RWPE1 (cell line): ENCODE data around the gene CDH16.

ENCODE experiments used
- CTCF ChIA-PET: fragments of 350-600 bp; sonication (Branson Sonifier 250); formaldehyde crosslinking; extraction: SDS; loops from one replicate; lab custom pipeline; 2021; lab: Yijun Ruan, JAX
- POLR2A ChIA-PET: fragments of 400-600 bp; formaldehyde crosslinking; extraction: SDS; loops from one replicate; lab custom pipeline; 2020; ENCODE audit warnings: antibody characterized with exemption; ENCODE audit not compliant: low non-redundant PET; lab: Yijun Ruan, JAX
- DNase-seq: peaks from one replicate; pipeline ENCODE4 v3.0.0; 2012; ENCODE audit warnings: low spot score
- H3K27ac ChIP-seq: fragments of 450-650 bp; 2 replicates; pipeline ENCODE4 v1.5.1; 2017
- CTCF ChIP-seq: fragments of 450-650 bp; conservative IDR thresholded peaks from 2 replicates; pipeline ENCODE4 v1.5.1; 2017; ENCODE audit warnings: low read depth, mild to moderate bottlenecking

The CDH16 gene

GRCh38 chr16:66925322-66925840 lies 6.7 kb upstream of the CDH16 start, which contains the start of gene RRAD:
RRAD (minus strand) TSS chr16:66925535; CDS start chr16:66925179, 356 bp downstream.
- no peak for DNase-seq
- peak within 1 kb of the TSS; percentile 4; the same call in 1 of the 2 replicates for H3K27ac ChIP-seq
- POLR2A ChIA-PET, result no interaction called here
- CTCF ChIA-PET, result no interaction called here
- no peak for TF ChIP-seq CTCF

GRCh38 chr16:66924527-66925321 lies 6.0 kb upstream of the CDH16 start:
- no peak overlapping the region for H3K27ac ChIP-seq

GRCh38 chr16:66923866-66924265 lies 5.2 kb upstream of the CDH16 start:
- ChIA-PET POLR2A (no interaction called here), CTCF (no interaction called here)
- no peak overlapping the region for H3K27ac ChIP-seq
- no peak for DNase-seq
- no peak for TF ChIP-seq CTCF

More at GRCh38 chr16:66924527-66925321, 6.0 kb upstream of the CDH16 start:
- DNase-seq, result no peak
- POLR2A ChIA-PET, result no interaction called here
- CTCF ChIA-PET, result no interaction called here
- peak; percentile 50 for TF ChIP-seq CTCF

GRCh38 chr16:66923247-66923731 lies 4.6 kb upstream of the CDH16 start:
- CTCF ChIA-PET, result no interaction called here
- POLR2A ChIA-PET, result no interaction called here
- no peak for TF ChIP-seq CTCF
- DNase-seq, result no peak
- no peak overlapping the region; the same call in 1 of the 2 replicates for H3K27ac ChIP-seq

- no peak overlapping the region for H3K27ac ChIP-seq
- POLR2A ChIA-PET, result no interaction called here
- CTCF ChIA-PET, result interaction anchor here (1.0 kb wide), 1 partner anchor 27 kb away, joined by 4 read pairs; no protein-coding TSS in a partner anchor
- no peak for TF ChIP-seq CTCF
- DNase-seq, result no peak
Measured at GRCh38 chr16:66921729-66922450, 3.2 kb upstream of the CDH16 start.
